ENCODE data around the gene TMPRSS4.

TMPRSS4 gene

DNA sequence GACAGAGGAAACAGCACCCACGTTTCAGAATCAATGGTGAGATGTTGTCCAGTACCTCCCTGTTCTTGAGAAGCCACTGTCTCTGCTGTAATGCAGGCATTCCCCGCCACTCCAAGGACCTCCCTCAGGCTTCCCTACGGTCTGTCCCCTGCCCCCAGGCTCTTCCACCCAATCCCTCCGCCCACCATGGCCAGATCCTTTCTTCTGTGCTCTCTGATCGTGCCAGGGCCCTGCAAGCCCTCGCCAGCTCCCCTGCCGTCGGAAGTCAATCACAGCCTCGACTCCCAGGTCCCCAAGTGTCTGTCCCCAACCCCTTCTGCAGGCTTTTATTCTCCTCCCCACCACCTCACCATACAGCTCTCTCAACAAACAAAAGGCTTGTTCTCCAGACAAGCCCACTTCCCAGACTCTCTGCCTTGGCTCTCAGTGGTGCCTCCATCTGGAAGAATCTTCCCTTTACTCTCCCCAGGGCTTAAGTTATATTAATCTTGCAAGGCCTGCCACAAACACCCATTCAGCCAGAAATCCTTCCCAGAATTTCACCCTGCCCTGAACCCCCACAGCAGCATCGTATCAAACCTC is 62.1 kb downstream of the TMPRSS4 start:
- DNase-seq, result no peak

GRCh38 chr11:118139578-118139977 is 62.7 kb downstream of the TMPRSS4 start:
- no peak for DNase-seq

DNA sequence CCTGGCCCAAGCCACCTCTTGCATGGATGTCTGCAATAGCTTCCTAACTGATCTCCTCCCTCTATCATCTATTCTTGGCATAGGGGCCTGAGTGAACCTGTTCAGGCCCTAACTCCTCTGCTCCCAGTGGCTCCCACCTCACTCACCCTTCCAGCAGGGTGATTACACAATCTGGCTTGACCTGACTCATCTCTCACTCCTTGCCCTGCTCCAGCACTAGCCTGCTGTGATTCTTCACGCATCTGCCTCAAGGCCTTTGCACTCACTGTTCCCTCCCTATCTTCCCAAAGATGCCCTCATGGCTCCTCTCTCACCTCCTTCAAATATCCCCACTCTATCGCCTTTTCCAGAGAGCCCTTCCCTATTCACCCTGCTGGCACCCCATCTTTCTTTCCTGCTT is 65.2 kb downstream of the TMPRSS4 start:
- no peak for DNase-seq

DNA sequence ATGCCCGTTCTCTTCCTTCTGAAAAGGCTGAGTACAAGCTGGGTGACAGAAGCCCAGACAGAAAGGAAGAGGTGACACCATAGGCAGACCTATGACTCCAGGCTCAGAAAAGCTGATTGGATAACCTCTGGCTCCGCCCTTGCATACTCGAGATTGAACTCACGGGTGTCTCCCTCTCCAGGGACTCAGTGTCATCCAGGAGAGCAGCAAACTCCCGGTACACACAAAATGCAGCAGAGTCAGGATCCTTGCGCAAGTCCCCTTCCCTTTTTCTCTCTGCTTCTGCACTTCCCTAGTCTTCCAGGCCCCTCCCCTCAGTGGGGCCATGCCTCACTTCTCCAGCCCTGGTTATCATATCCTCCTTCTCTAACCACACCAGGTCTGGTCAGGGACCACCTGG is 65.9 kb downstream of the TMPRSS4 start:
- no peak for DNase-seq

DNA sequence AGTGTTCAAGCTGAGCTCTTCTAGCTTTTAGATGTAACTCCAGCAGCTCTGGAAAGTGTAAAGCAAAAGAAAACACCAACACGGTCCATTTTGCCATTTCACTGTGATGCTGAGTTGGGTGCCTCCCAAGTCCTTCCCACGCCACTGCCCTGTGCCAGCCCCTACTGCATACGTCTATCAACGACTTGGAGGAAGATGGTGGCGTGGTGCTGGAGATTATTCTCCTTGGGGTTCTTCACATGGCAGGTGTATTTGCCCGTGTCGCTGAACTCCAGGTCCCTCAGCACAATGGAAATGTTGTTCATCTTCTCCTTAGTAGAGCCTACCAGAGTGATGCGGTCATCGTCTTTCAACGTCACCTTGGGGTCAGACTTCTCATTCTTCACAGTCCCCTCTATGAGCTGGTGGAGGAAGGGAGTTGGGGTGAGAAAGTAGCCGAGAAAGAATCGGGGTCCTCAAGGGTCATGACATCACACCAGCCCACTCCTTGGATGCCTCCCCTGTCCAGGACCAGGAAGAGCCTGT is 66.8 kb downstream of the TMPRSS4 start:
- no peak for DNase-seq

- no peak for DNase-seq
These were observed 67.7 kb downstream of the TMPRSS4 start for GRCh38 chr11:118144301-118145268.

DNA sequence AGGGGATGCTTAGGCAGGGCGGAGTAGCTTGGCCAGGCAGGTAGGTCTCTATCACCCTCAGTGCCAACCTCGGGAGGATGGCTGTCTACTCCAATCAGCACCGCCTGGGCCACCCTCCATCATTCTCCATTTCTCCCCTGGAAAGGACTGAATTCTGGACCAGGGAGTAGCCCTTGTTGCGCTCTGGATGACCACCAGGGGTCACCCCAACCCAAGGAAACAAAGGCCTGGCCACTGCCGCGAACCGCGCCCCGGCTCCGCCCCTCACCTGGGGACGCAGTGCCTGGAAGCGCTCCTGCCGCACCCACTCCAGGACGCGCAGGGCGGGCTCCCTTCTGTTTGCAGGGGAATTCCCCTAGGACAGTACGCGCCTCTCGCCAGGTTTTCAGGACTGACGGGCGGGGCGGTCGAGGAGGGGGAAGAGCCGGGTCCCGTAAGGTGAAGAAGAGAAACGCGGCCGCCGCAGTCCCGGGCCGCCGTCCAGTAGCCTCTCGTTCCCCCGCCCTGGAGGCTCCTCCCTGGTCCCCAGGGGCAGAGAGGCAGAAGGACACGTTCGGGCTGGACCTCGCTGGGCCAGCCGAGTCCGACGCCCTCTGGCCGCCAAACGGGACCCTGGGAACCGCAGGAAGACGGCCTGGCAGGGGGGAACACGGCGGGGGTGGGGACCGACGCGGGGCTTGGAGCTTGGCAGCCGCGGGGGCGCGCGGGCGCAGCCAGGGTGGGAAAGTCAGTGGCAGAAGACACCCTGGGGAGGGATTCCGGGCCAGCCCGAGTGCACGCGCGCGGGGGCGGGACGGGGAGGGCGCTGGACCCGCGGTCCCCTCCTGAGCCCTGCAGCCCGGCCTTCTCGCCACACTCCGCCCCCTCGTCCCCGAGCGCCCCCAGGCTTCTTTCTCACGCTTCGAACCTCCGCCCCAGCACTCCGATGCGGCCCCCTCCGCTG is 68.7 kb downstream of the TMPRSS4 start:
- peak; percentile 92 for DNase-seq

DNA sequence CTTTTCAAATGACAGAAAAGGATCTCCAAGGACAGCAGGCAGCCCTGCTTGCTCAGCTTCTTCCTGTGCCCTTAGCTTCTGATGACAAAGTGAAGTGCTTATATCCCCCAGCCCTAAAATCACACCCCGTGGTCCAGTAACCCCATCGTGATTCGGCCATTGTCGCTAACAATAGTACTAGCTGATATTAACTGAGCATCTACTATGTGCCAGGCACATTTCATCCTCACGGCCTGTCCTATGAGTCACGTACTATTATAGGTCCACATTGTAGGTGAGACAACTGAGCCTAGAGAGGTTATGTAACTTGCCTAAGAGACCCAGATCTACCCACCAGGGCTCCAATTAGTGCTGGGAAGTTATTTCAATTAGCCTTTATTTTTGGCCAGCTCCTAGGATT is 69.7 kb downstream of the TMPRSS4 start:
- no peak for DNase-seq

GRCh38 chr11:118147502-118147901 is 70.6 kb downstream of the TMPRSS4 start:
- DNase-seq, result no peak

DNA sequence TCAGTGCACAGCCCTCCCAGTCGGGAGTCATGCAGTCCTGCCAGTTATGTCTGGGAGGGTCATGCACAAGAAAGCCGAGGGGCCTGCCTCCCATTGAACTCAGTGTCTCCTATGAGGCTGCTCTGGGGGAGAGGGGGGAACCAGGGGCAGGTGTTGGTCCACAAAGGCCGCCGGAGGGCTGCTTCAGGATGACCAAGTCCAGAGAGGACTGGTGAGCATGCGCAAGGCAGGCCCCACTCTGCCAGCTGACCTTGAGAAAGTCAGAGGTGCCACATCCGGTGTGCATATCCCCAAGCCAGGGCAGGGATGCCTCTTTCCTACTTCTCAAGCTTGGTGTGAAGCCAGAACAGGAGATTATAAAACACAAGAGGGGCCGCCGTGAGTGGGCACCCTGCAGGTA is 71.4 kb downstream of the TMPRSS4 start:
- DNase-seq, result no peak

- DNase-seq, result no peak
These were observed 72.0 kb downstream of the TMPRSS4 start for GRCh38 chr11:118148856-118149255.

GRCh38 chr11:118149493-118149892 is 72.6 kb downstream of the TMPRSS4 start:
- DNase-seq, result no peak

DNA sequence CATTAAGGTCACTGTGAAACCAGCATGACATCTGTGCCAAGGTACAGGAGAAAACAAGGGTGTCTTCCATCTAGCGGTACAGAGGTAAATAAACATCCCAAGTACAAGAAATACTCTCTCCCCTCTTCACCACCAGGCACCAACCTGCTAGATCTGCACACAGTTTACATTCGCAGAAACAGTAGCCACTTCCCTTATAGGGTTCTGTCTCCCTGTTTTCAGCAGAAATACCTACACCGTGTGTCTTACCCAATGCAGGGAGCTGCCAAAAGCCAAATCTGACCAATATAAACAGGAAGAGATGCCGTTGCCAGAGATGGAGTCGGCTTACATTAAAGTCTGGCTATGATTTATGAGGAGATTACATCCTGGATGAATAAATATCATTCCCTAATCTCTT is 74.6 kb downstream of the TMPRSS4 start:
- no peak for DNase-seq

DNA sequence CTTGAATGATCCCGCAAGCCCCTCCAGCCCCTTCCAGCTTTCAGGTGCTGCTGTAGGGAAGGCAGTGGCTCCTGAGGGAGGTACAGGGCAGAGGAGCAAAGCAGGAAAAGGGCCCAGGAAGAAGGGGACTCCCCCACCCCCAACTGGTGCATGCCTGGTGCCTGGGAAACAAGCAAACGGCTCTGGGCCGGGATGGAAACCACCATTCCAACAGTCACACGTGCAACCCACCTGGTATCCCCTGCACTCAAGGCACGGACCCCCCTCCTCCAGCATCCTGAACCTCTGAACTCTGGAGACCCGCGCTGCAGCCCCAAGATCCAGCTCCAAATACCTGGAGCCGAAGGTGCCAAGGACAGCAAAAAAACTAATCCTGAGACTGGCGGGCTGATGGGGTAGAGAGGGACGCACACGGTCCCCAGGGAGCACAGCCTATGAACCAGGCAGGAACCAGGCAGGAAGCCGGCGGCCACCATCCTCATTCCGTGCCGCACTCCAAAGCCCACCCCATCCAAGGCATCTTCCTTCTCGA is 75.2 kb downstream of the TMPRSS4 start:
- DNase-seq, result no peak

DNA sequence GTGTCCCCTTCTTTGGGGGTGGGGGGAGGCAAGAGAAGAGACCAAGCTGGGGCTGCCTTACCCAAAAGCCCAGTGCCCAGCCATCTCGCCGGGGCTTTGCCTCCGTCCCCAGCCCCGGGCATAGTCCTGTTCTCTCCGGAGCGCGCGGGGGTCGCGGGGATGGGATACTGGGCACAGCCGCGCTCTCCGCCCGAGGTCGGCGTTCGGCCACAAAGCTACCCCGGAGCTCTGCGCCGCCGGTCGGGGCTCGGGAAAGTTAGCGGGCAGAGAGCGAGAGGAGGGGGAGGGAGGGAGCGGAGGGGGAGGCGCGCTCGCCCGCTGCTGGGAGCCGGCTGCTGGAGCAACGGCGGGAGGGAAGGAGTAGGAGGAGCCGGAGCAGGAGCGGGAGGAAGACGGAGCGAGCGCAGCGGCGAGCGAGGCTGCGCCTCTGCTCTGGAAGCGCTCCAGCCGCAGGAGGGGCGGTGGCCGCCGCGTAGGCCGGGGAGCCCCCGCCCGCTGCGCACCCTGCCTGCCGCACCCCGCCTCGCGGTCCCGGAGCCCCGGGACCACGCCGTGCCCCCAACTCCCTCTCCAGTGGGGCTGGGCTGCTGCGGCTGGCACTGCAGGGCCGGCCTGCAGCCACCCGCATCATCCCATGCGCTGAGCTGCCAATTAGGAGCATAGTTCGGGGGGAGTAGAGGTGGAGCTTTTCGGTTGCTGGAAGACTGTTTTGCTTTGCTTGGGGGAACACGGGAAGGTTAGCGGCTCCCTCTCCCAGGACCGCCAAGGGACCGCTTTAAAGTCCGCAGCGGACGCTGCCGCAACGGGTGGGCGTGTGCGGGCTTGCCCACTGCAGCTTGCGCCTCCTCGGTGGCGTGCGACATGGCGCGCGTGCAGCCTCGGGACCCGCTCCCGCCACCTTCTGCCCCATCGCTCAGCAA is 75.9 kb downstream of the TMPRSS4 start, which contains the start of gene SCN4B:
Gene SCN4B, minus strand, starts transcription at position 272 of the 920 bp plus-strand sequence. Its CDS starts 150 bp downstream, at position 122.
- no peak for DNase-seq

DNA sequence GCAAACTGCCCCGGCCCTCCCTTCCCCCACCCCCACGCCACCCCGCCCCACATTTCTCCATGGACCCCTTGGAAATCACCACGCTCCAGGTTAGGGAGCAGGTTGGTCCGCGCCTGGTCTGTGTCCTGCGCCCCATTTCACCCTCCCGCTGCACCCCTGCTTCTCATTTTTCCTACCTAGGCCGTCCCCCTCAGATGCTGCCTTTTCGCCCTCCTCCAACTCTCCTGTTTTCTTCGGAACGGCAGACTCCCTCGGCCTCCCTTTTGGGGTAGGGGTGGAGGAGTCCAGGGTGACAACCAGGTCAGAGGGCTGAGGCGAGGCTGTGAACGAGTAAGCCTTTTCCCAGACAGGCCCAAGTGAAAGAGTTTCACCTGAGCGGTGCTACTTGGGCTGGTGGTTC is 76.6 kb downstream of the TMPRSS4 start:
- DNase-seq, result no peak

GRCh38 chr11:118153976-118154375 is 77.1 kb downstream of the TMPRSS4 start:
- no peak for DNase-seq

DNA sequence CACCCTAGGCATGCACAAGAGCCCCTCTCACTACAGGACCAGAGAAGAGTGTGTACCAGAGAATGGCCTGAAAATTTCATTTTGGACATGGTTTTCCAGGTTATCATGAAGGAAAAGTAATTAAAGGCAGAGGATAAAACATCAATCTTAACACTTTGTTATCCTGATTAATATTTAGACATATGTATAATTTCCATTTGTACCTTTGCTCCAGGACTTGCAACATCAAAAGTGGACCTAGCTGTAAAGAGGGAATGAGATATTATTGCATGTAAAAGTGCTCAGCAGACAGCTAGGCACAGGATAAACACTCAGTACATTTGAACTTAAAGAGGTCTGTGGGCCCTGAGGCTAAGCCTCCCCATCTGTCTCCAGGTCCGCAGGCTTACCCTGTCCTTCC is 77.8 kb downstream of the TMPRSS4 start:
- no peak for DNase-seq

DNA sequence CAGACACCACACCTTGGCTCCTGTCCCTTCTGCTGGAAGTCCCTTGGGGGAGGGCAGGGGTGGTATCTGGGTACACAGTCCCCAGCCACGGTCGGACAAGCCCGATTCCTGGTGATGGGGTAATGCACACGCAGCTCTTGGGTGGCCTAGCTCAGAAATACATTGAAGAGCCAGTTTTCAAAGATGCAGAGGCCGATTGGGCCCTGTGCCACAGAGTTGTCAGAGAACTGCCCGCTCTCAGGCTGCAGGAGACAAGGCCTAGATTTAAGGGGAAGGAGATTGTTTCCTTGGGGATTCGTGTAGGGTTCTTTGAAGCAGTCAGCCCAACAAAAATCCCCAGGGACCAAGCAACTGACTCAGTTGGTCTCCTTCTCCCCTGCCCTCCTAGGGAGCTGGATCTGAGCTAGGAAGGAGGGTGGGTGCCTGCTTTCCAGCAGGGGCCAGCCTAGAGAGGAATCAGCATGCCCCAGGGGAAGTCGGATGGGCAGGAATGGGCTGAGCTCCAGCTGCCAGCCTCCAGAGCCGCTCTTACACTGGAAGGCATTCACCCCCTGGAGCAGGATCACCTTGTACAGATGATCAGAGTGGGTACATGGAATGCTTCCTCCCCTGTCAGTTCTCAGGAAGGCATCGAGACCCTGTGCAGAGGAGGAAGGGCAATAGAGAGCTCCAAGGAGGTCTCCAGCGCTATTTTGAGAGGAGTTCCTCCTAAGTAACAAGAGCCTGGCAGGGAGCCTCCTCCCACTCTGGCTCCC is 79.1 kb downstream of the TMPRSS4 start:
- DNase-seq, result no peak

DNA sequence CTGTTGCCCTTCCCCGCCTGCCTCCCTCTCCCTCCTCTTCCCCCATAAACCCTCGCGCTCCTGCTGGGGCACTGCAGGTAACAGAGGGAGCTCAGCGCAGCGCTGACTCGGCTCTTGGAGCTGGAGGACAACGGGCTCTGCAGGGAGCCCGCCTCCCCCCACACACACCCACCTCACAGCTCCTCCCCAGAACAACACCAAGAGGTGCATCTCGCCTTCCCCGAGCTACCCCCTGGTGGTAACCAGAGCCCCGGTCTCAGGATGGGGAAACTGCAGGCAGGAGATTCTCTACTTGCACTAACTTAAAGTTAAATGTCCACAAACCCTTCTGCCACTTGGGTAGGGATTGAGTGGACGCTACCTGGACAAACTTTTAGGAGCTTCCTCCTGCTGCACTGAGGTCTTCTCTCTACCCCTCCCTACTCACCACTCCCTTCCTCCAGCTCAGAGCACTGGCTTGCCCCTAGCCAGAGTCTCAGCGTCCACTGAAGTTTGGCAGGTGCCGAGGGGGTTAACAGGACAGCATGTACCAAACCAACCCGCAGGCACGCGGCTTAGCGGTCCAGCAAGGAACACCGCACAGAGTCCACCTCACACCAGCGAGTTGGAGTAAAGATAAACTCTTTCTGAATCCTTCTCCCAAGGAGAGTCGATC is 79.8 kb downstream of the TMPRSS4 start:
- DNase-seq, result peak; percentile 14
